ENCODE measurements around the gene ZNF609. TPM values are rescaled to one million over a fixed set of nuclear protein-coding genes. Genes with fewer than 3 reads are reported as not detected.
A peak's percentile ranks its signal among the peaks of the same experiment; 100 is the strongest.
"Not testable (repeated sequence)": the region's sequence is repeated elsewhere in the genome, so short reads cannot be mapped to it uniquely, and the experiment has no call there.

ZNF609 gene
- total and polyA plus RNA-seq, 7 donors, result 4.8 to 35.2 (median 29.6) TPM

DNA sequence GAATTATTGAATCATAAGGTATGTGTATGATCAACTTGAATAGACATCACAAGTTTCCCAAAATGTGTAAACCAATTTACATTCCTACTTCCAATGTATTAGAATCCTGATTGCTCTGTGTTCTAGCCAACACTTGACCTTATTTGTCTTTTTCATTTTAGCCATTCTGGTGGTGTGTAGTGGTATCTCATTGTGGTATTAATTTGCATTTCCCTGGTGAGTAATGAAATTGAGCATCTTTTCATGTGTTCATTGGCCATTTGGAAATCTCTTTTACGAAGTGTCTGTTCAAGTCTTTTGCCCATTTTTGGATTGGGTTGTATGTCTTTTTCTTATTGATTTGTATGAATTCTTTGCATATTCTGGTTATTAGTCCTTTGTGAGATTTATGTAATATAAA, 177.0 kb downstream of the ZNF609 start:
- H3K27me3 ChIP-seq, result no peaks in the 10 kb centered on the region
- 99% methylated on average over 1 of the region's 1 CpG for WGBS, 2 donors
- no peaks in the 10 kb centered on the region for H3K9me3 ChIP-seq
- TF ChIP-seq, protein P1, sequence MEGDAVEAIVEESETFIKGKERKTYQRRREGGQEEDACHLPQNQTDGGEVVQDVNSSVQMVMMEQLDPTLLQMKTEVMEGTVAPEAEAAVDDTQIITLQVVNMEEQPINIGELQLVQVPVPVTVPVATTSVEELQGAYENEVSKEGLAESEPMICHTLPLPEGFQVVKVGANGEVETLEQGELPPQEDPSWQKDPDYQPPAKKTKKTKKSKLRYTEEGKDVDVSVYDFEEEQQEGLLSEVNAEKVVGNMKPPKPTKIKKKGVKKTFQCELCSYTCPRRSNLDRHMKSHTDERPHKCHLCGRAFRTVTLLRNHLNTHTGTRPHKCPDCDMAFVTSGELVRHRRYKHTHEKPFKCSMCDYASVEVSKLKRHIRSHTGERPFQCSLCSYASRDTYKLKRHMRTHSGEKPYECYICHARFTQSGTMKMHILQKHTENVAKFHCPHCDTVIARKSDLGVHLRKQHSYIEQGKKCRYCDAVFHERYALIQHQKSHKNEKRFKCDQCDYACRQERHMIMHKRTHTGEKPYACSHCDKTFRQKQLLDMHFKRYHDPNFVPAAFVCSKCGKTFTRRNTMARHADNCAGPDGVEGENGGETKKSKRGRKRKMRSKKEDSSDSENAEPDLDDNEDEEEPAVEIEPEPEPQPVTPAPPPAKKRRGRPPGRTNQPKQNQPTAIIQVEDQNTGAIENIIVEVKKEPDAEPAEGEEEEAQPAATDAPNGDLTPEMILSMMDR (IDR thresholded peaks at IDR 0.05), result no peak
- TF ChIP-seq EP300 (IDR thresholded peaks at IDR 0.05) (no peak), POLR2AphosphoS5 (IDR thresholded peaks at IDR 0.05) (no peak), POLR2A (IDR thresholded peaks at IDR 0.05) (no peak)
- H3K36me3 ChIP-seq, result no peaks in the 10 kb centered on the region
- H3K27ac ChIP-seq, result no peak overlapping the region
- intact Hi-C loops (cut with DNase I), result no loop called here
- peaks cover 0 to 51% (median 40%) of the 10 kb centered on the region in 4 donors for H3K4me1 ChIP-seq
- no peak for DNase-seq
- H3K4me3 ChIP-seq, result no peak overlapping the region

DNA sequence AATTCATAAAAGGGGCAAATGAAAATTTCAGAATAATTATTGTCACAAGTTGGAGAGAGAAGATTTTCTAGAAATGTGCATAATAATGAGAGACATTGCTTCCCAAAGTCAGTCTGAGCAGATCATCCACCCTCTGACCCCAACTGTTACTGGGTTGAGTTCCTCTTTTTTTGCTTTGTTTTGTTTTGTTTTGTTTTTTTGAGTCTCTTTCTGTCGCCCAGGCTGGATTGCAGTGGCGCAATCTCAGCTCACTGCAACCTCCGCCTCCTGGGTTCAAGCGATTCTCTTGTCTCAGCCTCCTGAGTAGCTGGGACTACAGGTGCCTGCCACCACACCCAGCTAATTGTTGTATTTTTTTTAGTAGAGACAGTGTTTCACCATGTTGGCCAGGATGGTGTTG, 179.4 kb downstream of the ZNF609 start:
- H3K9me3 ChIP-seq; H3K36me3 ChIP-seq; intact Hi-C loops (cut with DNase I); H3K27me3 ChIP-seq; H3K4me3 ChIP-seq; DNase-seq: not testable (repeated sequence)
- WGBS, 2 donors, result 81 to 89% methylated on average over 4 of the region's 4 CpGs
- Histone ChIP-seq H3K4me1 (peaks cover 0 to 41% (median 32%) of the 10 kb centered on the region in 4 donors), H3K27ac (peak overlapping the region in 2 of 4 donors; percentile 24 to 25)

DNA sequence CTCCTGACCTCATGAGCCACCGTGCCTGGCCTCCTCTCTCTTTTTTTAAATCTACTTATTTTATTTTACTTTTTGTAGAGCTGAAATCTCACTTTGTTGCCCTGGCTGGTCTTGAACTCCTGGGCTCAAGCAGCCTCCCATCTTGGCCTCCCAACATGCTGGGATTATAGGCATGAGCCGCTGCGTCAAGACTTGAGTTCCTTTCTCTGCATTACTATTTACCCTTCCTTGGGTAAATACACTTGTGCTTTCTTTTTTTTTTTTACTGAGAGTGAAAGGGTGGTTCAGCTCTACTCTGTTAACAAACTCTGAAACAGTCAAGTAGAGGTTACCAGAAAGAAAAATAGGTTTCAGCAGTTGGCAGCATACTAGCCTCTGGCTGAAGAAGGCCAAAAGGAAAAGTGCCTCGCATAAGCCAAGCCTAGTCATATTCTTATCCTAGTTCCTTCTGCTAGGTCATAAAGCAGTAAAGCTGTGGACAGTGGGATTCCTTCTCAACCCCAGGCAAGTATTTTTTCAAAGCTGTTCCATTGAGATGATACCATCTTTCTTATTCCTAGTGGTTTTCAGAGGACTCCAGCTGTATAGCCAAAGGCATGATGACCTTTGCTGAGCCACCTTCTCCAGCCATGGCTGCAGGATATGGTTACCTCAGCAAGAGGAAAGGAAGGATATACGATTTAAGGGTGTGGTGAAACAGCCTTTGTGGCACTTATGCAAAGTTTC, 179.9 kb downstream of the ZNF609 start:
- H3K9me3 ChIP-seq, result no peaks in the 10 kb centered on the region
- intact Hi-C loops (cut with DNase I), result no loop called here
- no peak overlapping the region for H3K4me3 ChIP-seq
- TF ChIP-seq EP300 (IDR thresholded peaks at IDR 0.05) (no peak), POLR2A (IDR thresholded peaks at IDR 0.05) (no peak), POLR2AphosphoS5 (IDR thresholded peaks at IDR 0.05) (no peak)
- TF ChIP-seq, protein P1 (IDR thresholded peaks at IDR 0.05), result no peak
- whole genome bisulfite sequencing, 2 donors, result 28 to 56% methylated on average over 5 of the region's 5 CpGs
- peaks cover 0 to 35% (median 26%) of the 10 kb centered on the region in 4 donors for H3K4me1 ChIP-seq
- DNase-seq, result no peak
- no peaks in the 10 kb centered on the region for H3K27me3 ChIP-seq
- H3K27ac ChIP-seq, result peak overlapping the region in 2 of 4 donors; percentile 24 to 25
- H3K36me3 ChIP-seq, result no peaks in the 10 kb centered on the region

DNA sequence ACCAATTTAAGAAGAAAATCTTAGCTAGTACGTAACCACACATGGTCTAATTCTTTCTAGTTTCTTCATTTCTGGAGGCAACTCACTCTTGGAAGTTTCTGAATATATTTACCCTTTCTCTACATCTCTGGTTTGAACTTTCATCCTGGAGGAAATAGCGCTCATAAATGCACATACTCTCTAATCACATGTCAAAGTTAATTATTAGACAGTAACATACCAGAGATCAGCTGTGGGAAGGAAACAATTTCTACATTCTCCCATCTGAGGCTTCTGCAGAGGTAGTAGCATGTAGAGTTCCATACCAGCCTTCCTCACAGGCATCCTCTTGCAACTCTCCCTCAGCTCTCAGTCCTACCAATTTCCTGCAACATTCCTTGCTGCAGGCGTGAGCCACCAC, 182.5 kb downstream of the ZNF609 start:
- WGBS, 2 donors, result 22 to 76% methylated on average over 3 of the region's 3 CpGs

DNA sequence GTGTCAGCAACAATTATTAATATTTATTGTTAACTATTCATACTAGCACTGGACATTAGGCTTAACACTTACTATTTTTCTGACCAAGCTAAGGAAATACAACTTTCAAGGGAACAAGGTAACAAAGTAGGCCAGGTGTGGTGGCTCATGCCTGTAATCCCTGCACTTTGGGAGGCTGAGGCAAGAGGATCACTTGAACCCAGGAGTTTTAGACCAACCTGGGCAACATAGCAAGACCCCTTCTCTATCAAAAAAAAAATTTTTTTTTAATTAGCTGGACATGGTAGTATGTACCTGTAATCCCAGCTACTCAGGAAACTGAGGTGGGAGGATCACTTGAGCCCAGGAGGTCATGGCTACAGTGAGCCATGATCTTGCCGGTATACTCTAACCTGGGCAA, 183.3 kb downstream of the ZNF609 start:
- no peak overlapping the region for H3K4me3 ChIP-seq
- no peak for DNase-seq
- no peaks in the 10 kb centered on the region for H3K36me3 ChIP-seq
- WGBS, 2 donors, result 97 to 100% methylated on average over 1 of the region's 1 CpG
- peaks cover 0 to 19% (median 10%) of the 10 kb centered on the region in 4 donors for H3K4me1 ChIP-seq
- no peak for TF ChIP-seq POLR2AphosphoS5 (IDR thresholded peaks at IDR 0.05)
- no peak for TF ChIP-seq EP300 (IDR thresholded peaks at IDR 0.05)
- TF ChIP-seq POLR2A (IDR thresholded peaks at IDR 0.05), result no peak
- TF ChIP-seq, protein P1 (IDR thresholded peaks at IDR 0.05), result no peak
- H3K27me3 ChIP-seq, result no peaks in the 10 kb centered on the region
- intact Hi-C loops (cut with DNase I), result no loop called here
- no peaks in the 10 kb centered on the region for H3K9me3 ChIP-seq
- H3K27ac ChIP-seq, result no peak overlapping the region

More for the DNA sequence above, 182.5 kb downstream of the ZNF609 start:
- H3K27me3 ChIP-seq, result no peaks in the 10 kb centered on the region
- H3K4me1 ChIP-seq, result peaks cover 0 to 19% (median 10%) of the 10 kb centered on the region in 4 donors
- H3K27ac ChIP-seq, result no peak overlapping the region
- no peak overlapping the region for H3K4me3 ChIP-seq
- no peaks in the 10 kb centered on the region for H3K9me3 ChIP-seq
- intact Hi-C loops (cut with DNase I), result no loop called here
- H3K36me3 ChIP-seq, result no peaks in the 10 kb centered on the region
- TF ChIP-seq EP300 (IDR thresholded peaks at IDR 0.05) (no peak), POLR2A (IDR thresholded peaks at IDR 0.05) (no peak)
- no peak for DNase-seq

DNA sequence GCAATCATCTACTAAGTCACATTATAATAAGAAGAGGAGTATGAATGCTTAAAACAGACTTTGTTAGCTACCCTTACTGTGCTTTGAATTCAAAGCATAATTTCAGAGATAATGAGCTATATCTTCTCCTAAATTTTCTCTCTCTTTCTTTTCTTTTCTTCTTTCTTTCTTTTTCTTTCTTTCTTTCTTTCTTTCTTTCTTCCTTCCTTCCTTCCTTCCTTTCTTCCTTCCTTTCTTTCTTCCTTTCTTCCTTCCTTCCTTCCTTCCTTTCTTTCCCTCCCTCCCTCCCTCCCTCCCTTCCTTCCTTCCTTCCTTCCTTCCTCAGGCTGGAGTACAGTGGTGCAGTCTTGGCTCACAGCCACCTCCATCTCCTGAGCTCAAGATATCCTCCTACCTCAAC, 184.4 kb downstream of the ZNF609 start:
- intact Hi-C loops (cut with DNase I); H3K4me3 ChIP-seq; DNase-seq; H3K27me3 ChIP-seq; H3K36me3 ChIP-seq; H3K9me3 ChIP-seq; H3K27ac ChIP-seq: not testable (repeated sequence)
- peaks cover 0 to 11% (median 5%) of the 10 kb centered on the region in 4 donors for H3K4me1 ChIP-seq

Measured in sigmoid colon (tissue), 7 donors.